Large intestine (tissue), 3 donors: Measurements from ENCODE around the gene ADAM11. TPM values are rescaled to one million over a fixed set of nuclear protein-coding genes. Genes with fewer than 3 reads are reported as not detected.

Source experiments
- DNase-seq, 2 donors: peaks; one replicate each; pipeline versions ENCODE4 v3.0.0 to v3.0.0-alpha.2; 2013
- H3K27ac ChIP-seq: one replicate; pipeline ENCODE4 v1.5.1; 2013; ENCODE audit warnings: low read length
- H3K27me3 ChIP-seq: 2 replicates; pipeline ENCODE4 v1.6.1; 2013; ENCODE audit warnings: low read length; ENCODE audit not compliant: control insufficient read depth, insufficient read depth
- H3K36me3 ChIP-seq: 2 replicates; pipeline ENCODE4 v1.6.1; 2013; ENCODE audit warnings: low read length; ENCODE audit not compliant: control insufficient read depth, insufficient read depth
- H3K4me1 ChIP-seq: one replicate; pipeline ENCODE4 v1.6.1; 2013; ENCODE audit warnings: low read length; ENCODE audit not compliant: control insufficient read depth, insufficient read depth
- H3K4me3 ChIP-seq: one replicate; pipeline ENCODE4 v1.5.1; 2013; ENCODE audit warnings: low read length
- H3K9me3 ChIP-seq: one replicate; pipeline ENCODE4 v1.6.1; 2013; ENCODE audit warnings: mild to moderate bottlenecking, low read depth, low read length, moderate library complexity; ENCODE audit not compliant: control insufficient read depth
- WGBS: methylation state at CpG from one replicate; pipeline ENCODE4 v1.1.5; 2013; ENCODE audit warnings: low lambda C conversion rate; ENCODE audit not compliant: insufficient coverage; 5-methylcytosine and 5-hydroxymethylcytosine counted together
- polyA plus RNA-seq: library from polyadenylated mRNA; unstranded; fragments of 120-200 nt; gene quantifications from one replicate; pipeline ENCODE4 v1.2.1, GENCODE V29; 2013

The ADAM11 gene
- polyA plus RNA-seq, 1 donor, result 1.2 TPM

- WGBS, result no CpG with 5 or more reads among the region's 11 CpGs
- no peak for DNase-seq
- Histone ChIP-seq H3K9me3 (no peaks in the 10 kb centered on the region), H3K4me3 (no peak overlapping the region), H3K36me3 (no peaks in the 10 kb centered on the region), H3K27ac (no peak overlapping the region), H3K4me1 (no peaks in the 10 kb centered on the region), H3K27me3 (peaks cover 22% of the 10 kb centered on the region)
Observed at GRCh38 chr17:44768505-44769142, 9.8 kb downstream of the ADAM11 start.

DNA sequence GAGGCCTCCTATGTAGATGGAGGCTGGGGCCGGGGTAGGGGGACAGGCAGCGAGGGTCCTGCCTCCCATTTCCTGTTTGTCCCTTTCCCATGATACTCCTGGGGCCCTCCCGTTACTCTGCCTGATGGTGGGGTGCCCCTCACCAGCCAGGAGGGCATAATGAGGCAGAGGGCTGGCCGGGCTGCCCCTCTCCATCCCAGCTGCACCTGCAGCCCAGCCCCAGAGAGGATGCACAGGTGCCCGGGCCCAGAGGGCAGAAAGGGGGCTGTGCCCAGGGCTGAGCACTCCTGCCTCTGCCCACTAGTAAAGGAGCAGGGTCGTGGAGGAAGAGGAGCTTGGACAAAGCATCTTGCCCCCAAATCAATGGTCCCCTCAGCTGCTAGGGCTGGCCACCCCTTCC is 10.4 kb downstream of the ADAM11 start:
- peaks cover 22% of the 10 kb centered on the region for H3K27me3 ChIP-seq
- WGBS, result no CpG with 5 or more reads among the region's 6 CpGs

GRCh38 chr17:44769647-44770084 is 10.9 kb downstream of the ADAM11 start:
- no peak for DNase-seq

More for the DNA sequence above, 10.4 kb downstream of the ADAM11 start:
- no peak overlapping the region for H3K4me3 ChIP-seq
- no peaks in the 10 kb centered on the region for H3K9me3 ChIP-seq
- H3K27ac ChIP-seq, result no peak overlapping the region
- H3K4me1 ChIP-seq, result no peaks in the 10 kb centered on the region
- no peak for DNase-seq
- no peaks in the 10 kb centered on the region for H3K36me3 ChIP-seq

GRCh38 chr17:44770166-44770925 is 11.6 kb downstream of the ADAM11 start:
- WGBS, result no CpG with 5 or more reads among the region's 11 CpGs
- Histone ChIP-seq H3K36me3 (no peaks in the 10 kb centered on the region), H3K9me3 (peaks cover 2% of the 10 kb centered on the region), H3K27me3 (peaks cover 17% of the 10 kb centered on the region), H3K4me1 (peaks cover 4% of the 10 kb centered on the region), H3K4me3 (no peak overlapping the region), H3K27ac (no peak overlapping the region)
- no peak for DNase-seq

More at GRCh38 chr17:44769647-44770084, 10.9 kb downstream of the ADAM11 start:
- Histone ChIP-seq H3K9me3 (no peaks in the 10 kb centered on the region), H3K4me1 (no peaks in the 10 kb centered on the region), H3K36me3 (no peaks in the 10 kb centered on the region), H3K4me3 (no peak overlapping the region), H3K27ac (no peak overlapping the region), H3K27me3 (peaks cover 17% of the 10 kb centered on the region)
- WGBS, result no CpG with 5 or more reads among the region's 15 CpGs

DNA sequence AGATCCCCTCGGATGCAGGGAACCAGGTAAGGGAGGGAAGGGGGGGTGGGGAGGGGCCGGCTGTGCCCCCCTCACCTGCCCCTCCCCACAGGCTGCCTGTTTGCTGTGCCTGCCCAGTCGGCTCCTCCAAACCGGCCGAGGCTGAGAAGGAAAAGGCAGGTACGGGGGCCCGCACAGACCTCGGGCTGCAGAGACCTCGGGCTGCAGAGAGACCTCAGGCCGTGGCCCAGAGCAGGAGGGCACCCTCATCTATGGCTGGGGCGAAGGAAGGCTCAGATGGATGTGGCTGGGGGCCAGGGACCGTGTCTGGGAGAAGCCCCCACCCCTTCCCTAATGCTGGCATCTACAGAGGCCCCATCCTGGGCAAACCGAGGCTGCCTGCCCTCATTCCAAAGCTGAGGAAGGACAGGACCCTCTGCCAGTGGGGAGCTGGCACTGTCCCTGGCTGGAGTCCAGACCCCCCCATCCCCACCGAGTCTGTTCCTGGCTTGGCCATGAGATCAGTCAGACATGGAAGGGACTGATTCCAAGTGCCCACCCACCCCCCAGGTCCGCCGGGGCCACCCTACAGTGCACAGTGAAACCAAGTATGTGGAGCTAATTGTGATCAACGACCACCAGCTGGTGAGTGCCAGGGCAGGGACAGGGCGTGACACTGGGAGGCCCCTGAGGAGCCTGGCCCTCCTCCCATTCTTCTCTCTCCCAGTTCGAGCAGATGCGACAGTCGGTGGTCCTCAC is 13.7 kb downstream of the ADAM11 start:
- no peak overlapping the region for H3K4me3 ChIP-seq
- H3K36me3 ChIP-seq, result no peaks in the 10 kb centered on the region
- no peak overlapping the region for H3K27ac ChIP-seq
- DNase-seq, result no peak
- WGBS, result no CpG with 5 or more reads among the region's 21 CpGs
- H3K27me3 ChIP-seq, result peaks cover 12% of the 10 kb centered on the region
- peaks cover 9% of the 10 kb centered on the region for H3K4me1 ChIP-seq
- H3K9me3 ChIP-seq, result peaks cover 3% of the 10 kb centered on the region

DNA sequence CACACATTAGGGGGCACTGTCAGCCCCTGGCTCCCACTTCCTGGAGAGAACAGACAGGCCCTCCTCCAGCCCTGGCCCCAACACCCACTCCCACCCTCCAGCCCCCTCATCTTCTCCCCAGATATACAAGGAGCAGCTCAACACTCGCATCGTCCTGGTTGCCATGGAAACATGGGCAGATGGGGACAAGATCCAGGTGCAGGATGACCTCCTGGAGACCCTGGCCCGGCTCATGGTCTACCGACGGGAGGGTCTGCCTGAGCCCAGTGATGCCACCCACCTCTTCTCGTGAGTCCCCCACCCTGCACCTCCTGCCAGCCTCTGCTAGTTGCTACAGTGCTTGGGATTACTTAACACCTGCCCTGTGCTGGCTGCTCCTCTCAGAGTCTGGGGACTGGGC is 14.4 kb downstream of the ADAM11 start:
- no peaks in the 10 kb centered on the region for H3K36me3 ChIP-seq
- H3K27me3 ChIP-seq, result peaks cover 8% of the 10 kb centered on the region
- WGBS, result 80% methylated on average over 1 of the region's 6 CpGs

DNA sequence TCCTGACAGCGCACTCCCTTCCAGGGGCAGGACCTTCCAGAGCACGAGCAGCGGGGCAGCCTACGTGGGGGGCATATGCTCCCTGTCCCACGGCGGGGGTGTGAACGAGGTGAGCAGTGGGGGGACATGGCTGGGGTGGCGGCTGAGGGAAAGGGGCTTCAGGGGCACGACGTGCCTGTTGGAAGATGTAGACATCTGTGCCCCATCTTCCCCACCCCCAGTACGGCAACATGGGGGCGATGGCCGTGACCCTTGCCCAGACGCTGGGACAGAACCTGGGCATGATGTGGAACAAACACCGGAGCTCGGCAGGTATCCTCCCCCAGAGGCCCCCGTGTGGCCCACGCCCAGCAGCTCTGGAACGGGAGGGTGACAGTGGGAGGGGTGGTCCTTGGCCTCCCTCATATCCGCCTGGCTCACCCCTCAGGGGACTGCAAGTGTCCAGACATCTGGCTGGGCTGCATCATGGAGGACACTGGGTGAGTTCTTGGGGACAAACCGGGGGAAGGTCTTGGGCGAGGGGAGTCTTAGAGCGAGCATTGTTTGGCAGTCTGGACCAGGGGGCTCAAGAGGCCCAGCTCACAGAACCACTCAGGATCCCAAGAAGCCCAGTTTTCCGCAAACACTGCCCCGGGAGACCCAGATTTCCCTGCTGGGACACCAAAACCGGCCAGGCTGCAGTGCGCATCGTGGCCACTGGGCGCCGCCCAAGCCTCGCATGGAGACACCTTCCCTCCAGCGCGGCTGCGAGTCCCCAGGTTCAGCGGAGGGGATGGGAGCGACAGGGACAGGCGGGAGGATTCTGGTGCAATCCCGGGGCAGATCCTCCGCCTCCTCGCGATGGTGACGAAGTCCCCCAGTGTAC is 15.7 kb downstream of the ADAM11 start:
- Histone ChIP-seq H3K36me3 (no peaks in the 10 kb centered on the region), H3K4me3 (peak overlapping the region; percentile 57), H3K9me3 (peaks cover 6% of the 10 kb centered on the region), H3K27me3 (peaks cover 10% of the 10 kb centered on the region), H3K27ac (no peak overlapping the region), H3K4me1 (peaks cover 13% of the 10 kb centered on the region)
- peak; percentile 67 to 76 for DNase-seq
- WGBS, result no CpG with 5 or more reads among the region's 42 CpGs

More for the DNA sequence above, 14.4 kb downstream of the ADAM11 start:
- Histone ChIP-seq H3K4me3 (no peak overlapping the region), H3K4me1 (peaks cover 9% of the 10 kb centered on the region), H3K27ac (no peak overlapping the region), H3K9me3 (peaks cover 3% of the 10 kb centered on the region)
- DNase-seq, result no peak

DNA sequence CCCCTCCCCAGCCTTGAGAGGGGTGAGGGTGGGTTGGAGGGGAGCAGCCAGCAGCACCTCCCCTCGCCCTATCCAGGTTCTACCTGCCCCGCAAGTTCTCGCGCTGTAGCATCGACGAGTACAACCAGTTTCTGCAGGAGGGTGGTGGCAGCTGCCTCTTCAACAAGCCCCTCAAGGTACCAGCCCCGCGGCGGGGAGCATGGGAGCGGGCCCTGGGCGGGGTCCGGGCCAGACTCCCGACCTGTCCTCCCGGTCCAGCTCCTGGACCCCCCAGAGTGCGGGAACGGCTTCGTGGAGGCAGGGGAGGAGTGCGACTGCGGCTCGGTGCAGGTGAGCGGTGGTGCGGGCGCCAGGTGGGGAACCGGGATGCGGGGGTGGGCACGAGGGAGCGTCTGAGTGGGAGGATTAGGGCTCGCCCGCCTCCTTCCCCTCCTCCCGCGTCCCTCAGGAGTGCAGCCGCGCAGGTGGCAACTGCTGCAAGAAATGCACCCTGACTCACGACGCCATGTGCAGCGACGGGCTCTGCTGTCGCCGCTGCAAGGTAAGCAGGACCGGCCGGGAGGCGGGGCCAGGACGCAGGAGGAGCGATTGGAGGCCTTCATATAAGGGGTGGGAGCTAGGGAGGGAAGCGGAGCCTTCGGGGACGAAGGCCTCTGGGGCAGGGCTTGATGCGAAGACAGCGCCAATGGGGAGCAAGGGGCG is 16.5 kb downstream of the ADAM11 start:
- no CpG with 5 or more reads among the region's 50 CpGs for WGBS
- peaks cover 11% of the 10 kb centered on the region for H3K27me3 ChIP-seq
- H3K36me3 ChIP-seq, result no peaks in the 10 kb centered on the region
- DNase-seq, result peak in 1 of 2 donors; percentile 99
- peaks cover 8% of the 10 kb centered on the region for H3K9me3 ChIP-seq
- H3K27ac ChIP-seq, result peak overlapping the region; percentile 4
- peak overlapping the region; percentile 57 for H3K4me3 ChIP-seq
- peaks cover 16% of the 10 kb centered on the region for H3K4me1 ChIP-seq

DNA sequence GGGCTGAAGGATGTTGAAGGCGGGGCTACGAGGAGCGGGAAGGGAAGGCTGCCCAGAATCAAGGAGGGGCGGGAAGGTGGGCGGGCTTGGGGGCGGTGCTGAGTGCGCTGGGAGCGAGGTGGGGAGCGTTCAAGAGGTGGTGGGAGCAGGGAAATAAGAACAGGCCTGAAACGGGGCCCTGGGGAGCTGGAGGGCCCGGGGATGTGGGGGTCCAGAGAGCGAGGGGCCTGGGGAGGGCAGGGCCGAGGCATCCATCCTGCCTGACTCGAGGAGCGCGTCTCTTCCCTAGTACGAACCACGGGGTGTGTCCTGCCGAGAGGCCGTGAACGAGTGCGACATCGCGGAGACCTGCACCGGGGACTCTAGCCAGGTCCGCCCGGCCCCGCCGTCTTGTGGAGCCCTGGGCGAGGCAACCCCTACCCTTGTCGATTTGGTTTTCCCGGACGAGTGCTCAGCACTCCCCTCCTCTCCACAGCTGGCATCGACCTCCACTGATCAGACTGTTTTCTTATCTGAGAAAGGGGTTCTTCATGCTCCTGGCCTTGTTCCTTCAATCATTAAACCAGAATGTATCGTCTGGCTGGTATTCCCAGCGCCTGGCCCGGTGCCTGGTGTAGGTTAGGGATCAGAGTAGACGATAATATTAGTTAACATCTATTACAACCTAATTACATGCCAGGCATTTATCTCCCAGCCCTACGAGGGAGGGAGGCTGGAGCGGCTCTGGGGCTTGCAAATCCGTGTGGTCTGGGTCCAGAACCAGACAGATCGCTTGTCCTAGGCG is 17.2 kb downstream of the ADAM11 start:
- Histone ChIP-seq H3K9me3 (peaks cover 8% of the 10 kb centered on the region), H3K36me3 (no peaks in the 10 kb centered on the region), H3K4me1 (peaks cover 16% of the 10 kb centered on the region), H3K4me3 (peak overlapping the region; percentile 45), H3K27ac (no peak overlapping the region), H3K27me3 (peaks cover 11% of the 10 kb centered on the region)
- WGBS, result 0% methylated on average over 3 of the region's 43 CpGs
- DNase-seq, result peak in 1 of 2 donors; percentile 99
